ENCODE measurements around the gene PREX1.

PREX1 gene

GRCh38 chr20:48738094-48738398 is 89.8 kb downstream of the PREX1 start:
- DNase-seq (ENCODE audit: low read depth in 3 of 3, low spot score in 1 of 3) = no peak

- no peak for DNase-seq (ENCODE audit: low read depth in 3 of 3, low spot score in 1 of 3)
Observed at GRCh38 chr20:48737434-48738093, 90.2 kb downstream of the PREX1 start.

- no peak for DNase-seq (ENCODE audit: low read depth in 3 of 3, low spot score in 1 of 3)
Observed at GRCh38 chr20:48736636-48737035, 91.2 kb downstream of the PREX1 start.

DNA sequence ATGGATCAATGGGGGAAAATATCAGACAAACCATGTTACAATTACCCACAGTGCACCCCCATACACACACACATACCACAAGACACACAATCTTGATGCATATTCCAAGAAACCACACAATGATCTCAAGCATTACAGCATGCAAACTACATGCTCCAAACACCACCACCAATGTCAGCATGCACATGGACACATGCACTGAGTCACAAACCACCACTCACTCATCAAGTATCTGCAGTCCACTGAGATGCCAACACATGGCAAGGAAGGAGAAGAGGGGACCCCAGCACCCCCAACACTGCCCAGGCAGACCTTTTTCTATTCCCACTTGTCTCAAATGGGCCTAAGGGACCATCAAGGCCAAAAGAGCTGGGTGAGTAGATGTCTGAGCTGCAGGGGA is 91.6 kb downstream of the PREX1 start:
- DNase-seq (ENCODE audit: low read depth in 3 of 3, low spot score in 1 of 3) = no peak

GRCh38 chr20:48735112-48735511 is 92.7 kb downstream of the PREX1 start:
- no peak for DNase-seq (ENCODE audit: low read depth in 3 of 3, low spot score in 1 of 3)

- DNase-seq (ENCODE audit: low read depth in 3 of 3, low spot score in 1 of 3) = no peak
Observed at GRCh38 chr20:48734104-48734749, 93.6 kb downstream of the PREX1 start.

DNA sequence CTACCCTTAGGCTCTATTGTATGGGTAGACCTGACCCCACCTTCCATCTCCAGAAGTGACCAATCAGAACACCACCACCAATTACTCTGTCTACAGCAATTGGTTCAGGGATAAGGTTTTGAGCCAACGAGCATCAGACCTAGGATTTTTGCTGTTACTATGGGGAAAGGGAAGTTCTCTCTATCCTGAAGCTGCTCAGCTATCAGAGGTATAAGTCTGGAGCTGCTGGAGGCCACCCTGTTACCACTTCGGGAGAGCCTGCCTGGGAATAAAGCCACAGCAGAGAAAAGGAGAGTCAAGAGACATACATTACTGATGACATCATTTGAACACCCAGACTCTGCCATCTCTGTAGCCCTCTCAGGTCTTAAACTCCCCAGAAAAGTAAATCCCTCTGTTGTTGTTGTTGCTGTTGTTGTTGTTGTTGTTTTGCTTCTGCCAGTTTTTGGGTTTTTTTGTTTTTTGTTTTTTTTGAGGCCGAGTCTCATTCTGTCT is 94.5 kb downstream of the PREX1 start:
- no peak for DNase-seq (ENCODE audit: low read depth in 3 of 3, low spot score in 1 of 3)

DNA sequence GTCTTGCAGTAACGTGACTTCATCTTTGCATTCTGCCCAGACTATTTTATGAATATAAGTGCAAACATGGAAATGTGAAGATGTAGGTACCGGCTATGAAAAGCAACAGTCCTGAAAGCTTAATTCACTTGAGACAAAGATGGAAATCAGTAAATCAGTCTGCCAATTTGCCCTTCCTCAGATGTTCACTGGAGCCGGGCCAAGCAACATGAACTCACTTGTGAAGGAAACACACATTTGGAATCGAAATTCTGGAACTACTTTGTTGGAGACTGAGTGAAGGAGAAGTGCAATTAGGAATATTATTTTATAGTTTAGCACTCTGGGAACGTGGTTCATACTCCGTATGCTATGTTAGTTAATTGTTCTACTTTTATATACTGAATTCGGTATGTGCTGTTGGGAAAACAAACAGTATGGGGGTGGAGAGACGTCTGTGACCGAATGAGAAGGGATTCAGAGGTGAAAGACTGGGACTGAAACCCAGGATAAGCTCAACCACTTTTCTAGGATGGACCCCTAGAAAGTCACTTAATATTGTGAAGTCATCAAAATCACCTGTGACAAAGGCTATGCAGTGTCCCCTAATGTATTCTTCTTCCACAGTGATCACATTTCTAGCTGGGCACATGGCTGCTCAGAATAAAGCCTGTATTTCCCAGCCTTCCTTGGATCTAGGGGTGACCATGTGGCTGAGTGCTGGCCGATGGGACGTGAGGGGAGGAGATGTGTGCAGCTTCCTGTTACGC is 95.5 kb downstream of the PREX1 start:
- no peak for DNase-seq (ENCODE audit: low read depth in 3 of 3, low spot score in 1 of 3)

GRCh38 chr20:48731536-48731935 is 96.3 kb downstream of the PREX1 start:
- no peak for DNase-seq (ENCODE audit: low read depth in 3 of 3, low spot score in 1 of 3)

DNA sequence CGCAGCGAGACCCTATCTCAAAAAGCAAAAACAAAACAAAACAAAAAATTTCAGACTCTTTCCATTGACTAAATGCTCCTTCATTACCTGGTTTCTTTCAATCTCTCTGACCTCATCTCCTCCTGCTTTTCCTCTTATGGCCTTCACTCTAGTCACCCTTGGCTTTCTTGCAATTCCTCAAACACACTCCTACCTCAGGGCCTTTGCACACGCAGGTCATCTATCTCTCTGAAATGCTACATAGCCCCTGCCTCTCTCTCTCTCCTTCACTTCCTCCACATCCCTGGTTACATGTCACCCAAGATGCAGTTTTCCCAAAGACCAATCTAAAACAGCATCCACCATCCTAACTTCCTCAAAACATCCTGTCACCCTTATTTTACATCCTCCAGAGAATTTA is 96.8 kb downstream of the PREX1 start:
- DNase-seq (ENCODE audit: low read depth in 3 of 3, low spot score in 1 of 3) = no peak

- no peak for DNase-seq (ENCODE audit: low read depth in 3 of 3, low spot score in 1 of 3)
Observed at GRCh38 chr20:48729538-48729937, 98.3 kb downstream of the PREX1 start.

GRCh38 chr20:48728042-48728825 is 99.6 kb downstream of the PREX1 start:
- DNase-seq (ENCODE audit: low read depth in 3 of 3, low spot score in 1 of 3) = no peak

DNA sequence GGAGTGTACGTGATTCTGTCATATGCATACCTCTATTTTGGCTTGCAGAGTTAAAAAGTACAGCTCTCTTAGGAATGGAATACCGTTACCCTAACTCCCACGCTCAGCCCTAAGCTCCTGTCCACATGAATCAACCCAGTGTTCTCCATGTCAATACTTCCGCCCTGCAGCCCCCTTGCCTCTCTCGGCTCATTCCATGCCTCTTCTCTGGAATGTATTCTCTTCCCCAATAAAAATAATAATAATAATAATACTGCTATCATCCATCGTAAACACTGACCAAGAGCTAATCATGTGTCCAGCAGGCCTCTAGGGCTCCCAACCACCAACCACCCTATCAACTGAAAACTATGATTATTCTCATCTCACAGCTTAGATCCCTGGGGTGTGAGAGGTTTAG is 100.6 kb downstream of the PREX1 start:
- DNase-seq (ENCODE audit: low read depth in 3 of 3, low spot score in 1 of 3) = no peak

DNA sequence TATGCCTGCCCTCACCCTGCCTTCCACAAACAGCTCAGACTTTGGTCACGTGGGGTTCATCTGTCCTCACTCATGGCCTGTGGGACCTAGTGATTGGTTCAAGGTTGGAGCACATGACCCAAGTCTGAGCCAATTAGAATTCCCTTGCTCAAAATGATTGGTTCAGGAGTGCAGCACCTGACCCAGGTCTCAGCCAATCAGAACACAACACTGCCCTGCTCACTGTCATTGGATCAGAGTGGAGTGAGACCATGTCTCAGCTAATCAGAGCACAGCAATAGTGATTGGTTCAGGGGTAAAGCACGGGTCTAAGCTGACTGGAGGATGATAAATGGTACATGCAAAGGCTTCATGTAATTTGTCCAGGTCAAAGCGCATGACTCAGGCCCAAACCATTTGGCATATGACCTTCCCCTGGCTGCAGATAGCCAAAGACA is 102.2 kb downstream of the PREX1 start:
- no peak for DNase-seq (ENCODE audit: low read depth in 3 of 3, low spot score in 1 of 3)

DNA sequence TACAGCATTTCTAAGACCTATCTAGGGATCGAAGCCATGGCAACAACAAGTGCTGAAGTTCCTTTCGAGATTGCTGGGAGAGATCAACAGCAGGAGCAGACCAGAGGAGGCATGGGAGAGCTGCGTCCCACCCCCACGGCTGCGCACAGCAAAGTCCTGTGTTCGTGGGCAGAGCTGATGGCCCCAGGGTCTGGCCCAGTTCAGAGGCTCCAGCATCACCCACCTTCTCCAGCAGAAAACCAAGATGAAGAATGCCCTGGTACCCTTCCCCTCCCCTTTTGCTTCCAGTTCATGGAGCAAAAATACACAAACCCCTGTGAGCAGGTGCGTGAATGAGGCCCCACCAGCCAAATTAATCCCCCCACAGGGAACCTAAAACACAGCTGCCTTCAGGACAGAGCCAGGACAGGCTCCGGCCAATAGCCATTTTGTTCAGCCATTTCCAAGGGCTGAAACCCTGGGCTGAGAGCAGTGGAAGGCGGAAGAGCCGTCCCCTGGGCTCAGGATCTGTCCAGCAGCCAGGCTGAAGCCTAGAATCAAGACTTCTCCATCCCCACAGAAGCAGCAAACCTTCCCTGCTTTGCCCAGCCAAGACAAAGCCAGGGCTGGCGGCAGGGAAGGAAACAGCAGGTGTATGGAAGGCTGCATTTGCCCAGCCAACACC is 102.8 kb downstream of the PREX1 start:
- DNase-seq (ENCODE audit: low read depth in 3 of 3, low spot score in 1 of 3) = no peak

DNA sequence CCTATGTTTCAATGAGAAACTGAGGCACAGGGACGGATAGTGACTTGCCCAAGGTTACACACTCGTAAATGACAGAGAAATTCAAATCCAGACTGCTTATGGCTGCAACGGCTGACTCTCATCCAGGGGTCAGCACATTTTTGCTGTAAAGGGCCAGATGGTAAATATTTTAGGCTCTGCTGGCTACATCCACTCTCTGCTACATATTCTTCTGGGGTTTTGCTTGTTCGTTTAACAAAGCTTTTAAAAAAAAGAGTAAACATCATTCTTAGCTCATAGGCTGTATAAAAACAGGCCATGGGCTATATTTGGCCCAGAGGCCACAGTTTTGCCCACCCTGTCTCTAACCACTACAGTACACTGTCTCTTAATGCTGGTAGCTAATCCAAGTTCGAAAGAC is 103.4 kb downstream of the PREX1 start:
- no peak for DNase-seq (ENCODE audit: low read depth in 3 of 3, low spot score in 1 of 3)

- no peak for DNase-seq (ENCODE audit: low read depth in 3 of 3, low spot score in 1 of 3)
Observed at GRCh38 chr20:48723308-48724264, 104.2 kb downstream of the PREX1 start.

GRCh38 chr20:48722737-48723191 is 105.0 kb downstream of the PREX1 start:
- DNase-seq (ENCODE audit: low read depth in 3 of 3, low spot score in 1 of 3) = no peak

DNA sequence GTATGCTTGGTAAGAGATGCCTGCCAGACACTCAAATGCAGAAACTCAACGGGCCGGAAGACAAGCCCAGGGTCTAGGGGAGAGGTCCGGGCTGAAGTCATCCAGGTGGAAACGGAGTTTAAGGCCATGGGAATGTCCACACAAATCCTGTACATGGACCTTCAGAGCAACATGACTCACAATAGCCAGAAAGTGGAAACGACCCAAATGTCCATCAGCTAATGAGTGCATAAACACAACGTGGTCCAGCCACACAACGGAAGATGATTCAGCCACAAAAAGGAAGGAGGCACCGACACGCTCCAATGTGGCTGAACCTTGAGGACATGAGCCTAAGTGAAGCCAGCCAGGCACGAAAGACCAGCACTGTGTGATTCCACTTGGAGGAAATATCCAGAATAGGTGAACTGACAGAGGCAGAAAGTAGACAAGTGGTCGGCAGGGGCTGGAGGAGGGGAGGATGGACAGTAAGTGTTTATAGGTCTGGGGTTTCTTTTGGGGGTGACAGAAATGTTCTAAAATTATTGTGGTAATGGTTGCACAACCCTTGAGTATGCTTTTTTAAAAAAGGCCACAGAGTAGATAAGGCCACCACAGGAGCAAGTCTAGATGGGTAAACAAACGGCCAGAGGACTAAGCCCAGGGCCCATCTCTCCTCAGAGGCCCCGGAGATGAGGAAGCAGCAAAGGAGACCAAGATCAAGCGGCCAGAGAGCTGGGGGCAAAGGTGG is 105.6 kb downstream of the PREX1 start:
- DNase-seq (ENCODE audit: low read depth in 3 of 3, low spot score in 1 of 3) = no peak
